Neutrophil (primary cell): Measurements from ENCODE around the gene DAPK1.

Experiments used
- H3K27ac ChIP-seq: fragments of 200-600 bp; sonication (generic); 2 replicates; pipeline ENCODE4 v1.5.1; 2016; ENCODE audit warnings: mild to moderate bottlenecking, moderate library complexity
- H3K27me3 ChIP-seq: fragments of 200-600 bp; sonication (generic); 2 replicates; pipeline ENCODE4 v1.6.0; 2016; ENCODE audit warnings: mild to moderate bottlenecking
- H3K36me3 ChIP-seq: fragments of 200-600 bp; sonication (generic); 2 replicates; pipeline ENCODE4 v1.5.1; 2017
- H3K4me1 ChIP-seq, 2 experiments: fragments of 200-600 bp in 1 of 2; sonication (generic) in 1 of 2; 1 replicate in 1 of 2; 2 replicates in 1 of 2; pipeline versions ENCODE4 v1.5.1 to v1.6.1; 2013 to 2016; ENCODE audit warnings: low read depth in 1 of 2, low read length in 1 of 2, mild to moderate bottlenecking in 1 of 2, moderate library complexity in 1 of 2; ENCODE audit not compliant: control insufficient read depth in 1 of 2, insufficient read depth in 1 of 2
- H3K4me3 ChIP-seq, 2 experiments: fragments of 200-600 bp in 1 of 2; sonication (generic) in 1 of 2; 1 replicate in 1 of 2; 2 replicates in 1 of 2; pipeline ENCODE4 v1.5.1; 2013 to 2016; ENCODE audit warnings: low read depth in 1 of 2, low read length in 1 of 2, mild to moderate bottlenecking in 1 of 2, moderate library complexity in 1 of 2
- H3K9me3 ChIP-seq: fragments of 200-600 bp; sonication (generic); 2 replicates; pipeline ENCODE4 v1.5.1; 2016
- CTCF ChIP-seq: fragments of 200-600 bp; sonication (generic); IDR thresholded peaks from 2 replicates; pipeline ENCODE4 v1.5.1; 2016; ENCODE audit warnings: antibody characterized with exemption

Gene DAPK1

GRCh38 chr9:87556039-87556438 is 58.4 kb downstream of the DAPK1 start:
- Histone ChIP-seq H3K27me3 (no peaks in the 10 kb centered on the region), H3K36me3 (no peaks in the 10 kb centered on the region), H3K4me1 (peaks cover 51 to 69% of the 10 kb centered on the region in 2 experiments), H3K27ac (peak overlapping the region; percentile 74), H3K4me3 (no peak overlapping the region), H3K9me3 (no peaks in the 10 kb centered on the region)
- TF ChIP-seq CTCF: no peak

GRCh38 chr9:87556821-87557220 is 59.2 kb downstream of the DAPK1 start:
- no peaks in the 10 kb centered on the region for H3K9me3 ChIP-seq
- H3K4me3 ChIP-seq: no peak overlapping the region
- no peak for TF ChIP-seq CTCF
- H3K36me3 ChIP-seq: no peaks in the 10 kb centered on the region
- peaks cover 51 to 69% of the 10 kb centered on the region in 2 experiments for H3K4me1 ChIP-seq
- no peaks in the 10 kb centered on the region for H3K27me3 ChIP-seq
- peak overlapping the region; percentile 74 for H3K27ac ChIP-seq

- no peak for TF ChIP-seq CTCF
- no peaks in the 10 kb centered on the region for H3K27me3 ChIP-seq
- H3K36me3 ChIP-seq: no peaks in the 10 kb centered on the region
- no peak overlapping the region for H3K27ac ChIP-seq
- peaks cover 51 to 69% of the 10 kb centered on the region in 2 experiments for H3K4me1 ChIP-seq
- no peaks in the 10 kb centered on the region for H3K9me3 ChIP-seq
- no peak overlapping the region for H3K4me3 ChIP-seq
Measured at GRCh38 chr9:87557996-87558395, 60.3 kb downstream of the DAPK1 start.

GRCh38 chr9:87558606-87559190 is 61.0 kb downstream of the DAPK1 start:
- H3K4me3 ChIP-seq: no peak overlapping the region
- no peaks in the 10 kb centered on the region for H3K9me3 ChIP-seq
- H3K4me1 ChIP-seq: peaks cover 51 to 69% of the 10 kb centered on the region in 2 experiments

GRCh38 chr9:87562062-87562461 is 64.4 kb downstream of the DAPK1 start:
- Histone ChIP-seq H3K36me3 (no peaks in the 10 kb centered on the region), H3K27ac (no peak overlapping the region), H3K4me3 (no peak overlapping the region), H3K4me1 (peaks cover 18 to 36% of the 10 kb centered on the region in 2 experiments), H3K9me3 (no peaks in the 10 kb centered on the region), H3K27me3 (no peaks in the 10 kb centered on the region)
- TF ChIP-seq CTCF: no peak

More at GRCh38 chr9:87558606-87559190, 61.0 kb downstream of the DAPK1 start:
- TF ChIP-seq CTCF: no peak
- Histone ChIP-seq H3K36me3 (no peaks in the 10 kb centered on the region), H3K27me3 (no peaks in the 10 kb centered on the region), H3K27ac (no peak overlapping the region)
